GM18519 (cell line): ENCODE data around the gene TCERG1L.

Experiments used
- ATAC-seq: cut with Tn5 transposase; IDR thresholded peaks from one replicate; pipeline ENCODE4 v1.9.1; 2021; ENCODE audit warnings: mild to moderate bottlenecking, moderate library complexity; ENCODE audit not compliant: unreplicated experiment, low FRiP score

Gene TCERG1L

DNA sequence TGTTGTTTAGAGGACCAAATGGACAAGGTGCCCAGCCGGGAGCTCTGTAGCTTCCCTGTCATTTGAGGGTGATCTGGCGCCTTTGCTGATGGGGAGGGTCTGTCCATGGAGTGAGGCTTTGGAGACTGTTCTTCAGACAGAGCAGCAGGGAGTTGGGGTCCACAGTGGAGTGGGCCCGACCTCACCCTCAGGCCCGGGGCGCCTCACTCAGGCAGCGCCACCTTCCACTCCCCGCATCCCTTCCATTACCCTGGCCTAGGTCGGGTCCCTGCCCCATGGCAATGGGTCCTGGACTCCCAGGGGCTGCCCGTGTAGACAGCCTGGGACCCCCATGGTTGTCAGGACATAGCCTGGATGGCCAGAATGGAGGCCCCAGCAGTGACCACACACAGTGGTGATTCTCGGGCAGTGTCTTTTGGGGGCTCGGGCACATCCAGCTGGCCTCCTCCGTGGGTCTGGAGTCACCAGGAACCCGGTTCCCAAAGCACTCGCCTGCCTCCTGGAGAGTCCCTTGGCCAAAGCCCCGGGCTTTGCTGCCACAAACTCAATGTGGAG, 38.5 kb downstream of the TCERG1L start:
- ATAC-seq, result no peak

DNA sequence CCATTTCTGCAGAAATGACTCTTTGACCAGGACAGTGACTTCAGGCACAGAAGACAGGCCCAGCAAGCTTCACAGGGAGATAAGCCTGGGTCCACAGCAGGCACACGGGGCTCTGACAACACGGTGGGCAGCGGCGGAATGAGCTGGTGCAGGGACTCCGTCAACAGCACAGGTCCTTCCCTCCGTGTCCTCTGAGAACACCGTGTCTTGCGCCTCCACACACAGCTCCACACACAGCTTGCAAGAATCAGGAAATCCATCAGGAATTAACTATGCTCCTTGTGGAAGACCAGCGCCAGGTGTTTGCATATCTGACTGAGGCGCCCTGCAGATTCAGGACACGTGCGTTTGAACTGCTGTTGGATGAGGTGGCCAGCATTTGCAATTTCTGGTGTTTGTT, 39.6 kb downstream of the TCERG1L start:
- ATAC-seq, result no peak

DNA sequence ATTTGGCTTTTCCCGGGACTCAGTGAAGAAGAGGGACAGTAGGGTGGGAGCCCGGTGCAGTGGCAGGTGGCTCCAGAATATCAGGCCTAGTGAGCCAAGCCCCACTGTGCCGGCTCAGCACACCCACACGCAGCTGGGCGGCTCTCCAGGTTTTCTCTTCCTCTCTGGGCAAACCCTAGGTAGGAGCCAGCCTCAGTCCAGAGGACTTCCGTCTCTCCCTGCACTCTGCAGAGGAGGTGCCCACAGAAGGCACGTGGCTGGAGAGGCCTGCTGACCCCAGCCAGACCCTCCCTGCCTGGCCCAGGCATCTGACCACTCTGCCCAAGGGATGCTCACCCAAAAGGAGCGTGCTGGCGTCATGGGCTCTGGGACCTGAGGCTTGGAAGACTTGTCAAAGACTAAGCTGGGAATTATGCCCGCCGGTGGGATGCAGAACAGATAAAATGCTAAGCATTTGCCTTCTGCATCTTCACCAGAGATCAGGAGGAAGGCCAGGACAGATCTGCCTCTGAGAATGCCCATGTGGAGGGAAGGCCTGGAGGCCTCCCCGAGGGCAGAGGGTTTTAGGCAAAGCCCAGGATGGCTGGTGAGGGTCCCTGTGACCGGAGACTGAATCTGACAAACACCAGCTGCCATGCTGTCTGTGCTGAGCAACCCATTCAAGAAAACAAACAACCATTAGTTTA, 40.2 kb downstream of the TCERG1L start:
- no peak for ATAC-seq

DNA sequence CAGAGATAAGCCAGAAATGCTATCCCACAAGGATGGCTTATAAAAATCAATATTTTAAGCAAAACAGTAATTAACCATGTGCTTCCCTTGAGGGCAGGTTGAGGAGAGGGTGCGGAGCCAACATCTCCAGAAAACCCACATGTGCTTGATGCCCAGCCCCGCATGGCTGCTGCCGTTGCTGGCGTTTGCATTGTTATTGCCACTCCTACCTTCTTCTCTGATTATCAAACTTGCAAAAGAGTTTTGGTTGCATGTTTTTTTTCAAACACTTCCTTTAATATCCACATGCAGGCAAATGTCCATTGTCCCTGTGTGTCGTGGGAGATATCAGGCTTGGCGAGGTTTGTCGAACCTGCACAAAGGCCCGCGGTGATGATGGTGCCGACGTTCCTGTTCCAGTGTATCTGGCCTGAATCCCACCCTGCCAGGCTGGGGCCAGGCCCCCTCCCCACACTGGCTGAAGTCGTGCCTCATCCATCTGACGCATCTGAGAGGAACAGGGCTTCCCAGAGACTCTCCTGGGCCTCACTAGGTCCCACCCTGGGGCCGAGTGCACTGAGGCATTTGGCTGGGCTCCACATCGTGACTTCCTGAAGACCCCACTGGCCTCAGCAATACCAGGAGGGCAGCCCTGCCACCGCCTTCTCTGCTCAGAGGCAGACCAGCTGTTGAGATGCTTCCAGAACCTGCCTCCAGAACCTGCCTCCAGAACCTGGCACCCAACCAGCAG, 40.9 kb downstream of the TCERG1L start:
- ATAC-seq, result no peak

DNA sequence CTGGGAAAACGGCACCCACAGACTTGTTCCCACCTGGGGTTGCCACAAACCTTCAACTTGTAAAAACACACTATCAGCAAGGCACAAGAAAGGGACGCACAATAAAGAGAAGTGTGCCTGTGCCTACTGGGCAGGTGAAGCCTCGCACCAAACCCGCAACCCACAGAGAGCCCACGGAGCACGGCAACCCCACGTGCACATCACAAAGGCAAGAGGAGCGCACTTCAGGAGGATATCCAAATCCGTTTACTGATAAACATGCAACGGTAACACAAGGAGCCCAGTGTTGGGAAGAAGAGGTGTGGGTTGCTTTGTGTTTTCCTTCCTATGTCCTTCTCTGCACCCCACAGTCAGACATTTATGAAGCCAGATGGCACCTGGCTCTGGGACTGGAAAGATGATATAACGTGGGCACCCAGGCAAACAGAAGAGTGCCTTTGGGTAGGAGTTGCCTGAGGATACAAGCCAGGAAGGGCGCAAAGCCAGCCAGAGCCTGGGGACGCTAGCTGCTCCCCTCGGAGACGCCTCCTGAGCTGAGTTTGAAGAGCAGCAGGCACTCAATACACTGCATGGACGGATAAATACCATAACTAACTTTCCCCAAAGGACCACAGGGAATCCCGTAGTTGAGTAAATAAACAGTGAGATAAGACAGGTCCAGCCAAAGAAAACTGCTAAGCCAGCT, 41.6 kb downstream of the TCERG1L start:
- ATAC-seq, result no peak

DNA sequence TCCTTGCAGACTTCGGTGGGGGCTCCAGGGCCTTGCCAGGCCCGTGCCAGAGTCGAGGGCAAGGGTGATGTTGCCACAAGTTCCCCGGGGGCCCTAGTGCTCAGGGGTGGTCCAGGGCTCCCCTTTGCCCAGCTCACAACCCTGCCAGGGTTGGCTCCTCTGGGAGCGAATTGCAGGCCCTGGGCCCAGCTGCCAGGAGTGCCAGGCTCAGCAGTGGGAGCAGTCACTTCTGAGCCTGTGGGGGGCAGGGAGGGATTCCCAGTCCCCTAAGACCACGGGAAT, 43.8 kb downstream of the TCERG1L start:
- ATAC-seq, result no peak

DNA sequence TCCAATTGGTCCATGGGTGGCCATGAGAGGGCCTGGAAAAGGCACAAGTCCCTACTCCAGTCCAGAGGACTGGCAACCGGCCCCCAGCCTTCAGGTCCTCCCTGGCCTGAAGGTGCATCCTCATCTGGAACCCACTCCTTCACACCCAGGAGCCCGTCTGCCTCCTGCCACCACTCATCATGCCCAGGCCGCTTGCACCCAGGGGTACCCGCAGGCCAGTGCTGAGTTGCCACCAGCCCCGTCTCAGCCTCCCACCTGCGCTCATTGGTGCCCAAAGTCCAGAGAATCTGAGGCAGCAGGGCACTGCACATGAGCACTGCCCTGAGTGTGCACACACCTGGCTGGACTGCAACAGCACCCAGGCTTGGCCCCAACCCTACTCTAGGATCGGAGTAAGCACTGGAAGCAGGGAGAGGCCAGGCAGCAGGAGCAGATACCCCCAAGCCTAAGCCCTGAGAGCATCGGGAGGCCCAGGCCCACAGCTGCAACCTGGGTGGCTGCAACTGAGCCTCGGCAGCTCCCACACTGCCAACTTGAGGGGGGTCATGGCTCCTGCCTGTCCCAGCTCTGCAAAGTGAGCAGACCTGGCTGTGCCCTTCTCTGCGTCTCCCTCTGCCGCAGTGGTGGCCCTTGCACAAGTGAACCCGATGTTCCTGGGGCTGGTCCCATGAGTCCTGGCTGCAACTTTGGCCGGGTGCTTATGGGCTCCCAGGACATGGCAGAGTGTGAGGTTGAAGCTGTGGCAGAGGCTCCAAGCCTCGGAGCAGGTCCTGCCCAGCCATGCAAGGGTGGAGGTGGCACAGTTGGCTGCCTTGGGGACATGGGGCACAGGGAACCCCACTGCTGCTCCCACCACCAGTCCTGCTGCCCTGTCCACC, 44.3 kb downstream of the TCERG1L start:
- ATAC-seq, result no peak

DNA sequence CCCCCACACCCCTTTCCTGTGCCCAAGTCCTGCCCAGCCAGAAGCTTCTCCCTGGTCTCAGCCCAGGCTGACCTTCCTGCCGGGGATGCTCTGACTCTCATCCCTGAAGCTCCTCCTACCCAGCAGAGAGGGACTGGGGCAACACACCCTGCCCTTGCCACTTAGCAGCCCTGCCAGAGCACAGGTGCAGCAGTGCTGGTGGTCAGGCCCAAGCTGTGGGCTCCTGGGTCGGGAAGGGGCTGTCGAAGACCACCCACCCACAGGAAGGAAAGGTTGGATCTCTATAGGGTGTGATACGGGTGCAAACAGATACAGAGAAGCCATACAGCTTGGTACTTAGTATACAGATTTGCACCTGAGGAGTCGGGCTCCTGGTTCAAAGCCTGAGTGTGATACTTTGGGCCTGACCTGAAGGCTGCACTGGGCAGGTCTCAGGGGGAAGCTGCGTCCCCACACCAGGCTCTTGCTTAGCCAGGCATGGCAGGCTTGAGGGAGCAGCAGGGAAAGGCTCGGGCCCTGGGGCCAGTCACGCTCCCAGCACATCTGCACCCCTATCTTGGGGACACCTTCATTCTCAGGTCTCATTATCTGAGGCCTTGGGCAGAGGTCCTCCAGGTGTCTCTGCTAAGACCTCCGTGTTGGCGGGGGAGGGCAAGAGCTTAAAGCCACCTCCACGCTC, 47.3 kb downstream of the TCERG1L start:
- no peak for ATAC-seq

DNA sequence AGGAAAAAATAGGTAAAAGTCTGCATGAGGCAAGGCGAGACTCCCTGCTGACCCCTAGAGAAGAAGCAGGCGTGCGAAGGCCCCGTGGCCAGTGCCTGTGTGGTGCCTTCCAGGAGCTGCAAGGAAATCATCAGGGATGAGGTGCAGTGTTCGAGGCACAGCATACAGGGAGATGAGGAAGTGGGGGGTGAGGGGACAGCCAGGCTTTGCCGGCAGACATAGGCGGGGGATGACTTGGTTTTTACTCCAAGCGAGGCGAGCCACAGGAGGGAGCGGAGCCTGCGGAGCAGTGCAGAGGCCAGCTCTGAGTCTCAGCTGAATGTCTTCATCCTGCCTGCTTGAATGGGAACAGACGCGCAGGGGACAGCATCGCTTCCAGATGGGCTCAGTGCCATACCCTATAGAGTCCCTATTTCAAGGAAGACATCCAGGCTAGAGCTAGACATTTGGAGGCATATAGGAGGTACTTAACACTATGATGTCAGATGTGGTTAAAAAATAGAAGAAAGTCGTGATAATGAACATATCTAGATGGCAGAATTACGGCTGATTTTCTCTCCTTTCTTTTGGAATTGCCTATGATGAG, 49.5 kb downstream of the TCERG1L start:
- ATAC-seq, result no peak

DNA sequence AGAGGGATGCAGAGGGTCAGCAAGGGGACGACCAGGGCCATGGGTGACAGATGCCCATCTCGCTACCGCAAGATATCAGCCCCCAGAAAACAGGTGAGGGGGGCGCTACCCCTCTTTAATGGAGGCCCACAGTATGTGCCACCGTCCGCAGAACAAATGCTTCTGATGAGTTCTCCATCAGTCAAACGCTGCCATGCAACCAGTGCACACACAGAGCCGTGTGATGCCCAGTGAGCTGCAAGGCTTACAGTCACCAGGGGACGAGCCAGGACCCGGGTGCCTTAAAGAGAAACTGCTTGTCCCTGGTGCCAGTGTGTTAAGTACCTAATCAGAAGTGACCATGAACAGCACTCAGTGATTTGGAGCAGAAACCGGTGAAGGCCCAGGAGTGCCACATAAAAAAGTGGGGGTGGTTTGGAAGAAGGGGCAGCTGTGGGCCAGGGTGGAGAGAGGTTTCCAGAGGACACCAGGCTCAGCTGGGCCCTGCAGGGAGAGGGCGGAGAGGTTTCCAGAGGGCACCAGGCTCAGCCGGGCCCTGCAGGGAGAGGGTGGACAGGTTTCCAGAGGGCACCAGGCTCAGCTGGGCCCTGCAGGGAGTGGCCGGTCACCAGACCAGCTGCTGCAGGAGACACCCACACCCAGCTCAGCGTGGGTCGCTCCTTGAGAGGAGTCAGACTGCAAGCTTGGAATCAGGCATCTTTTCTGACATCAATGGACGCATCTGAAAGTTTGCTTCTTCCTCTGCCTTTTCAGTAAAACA, 50.9 kb downstream of the TCERG1L start:
- no peak for ATAC-seq

DNA sequence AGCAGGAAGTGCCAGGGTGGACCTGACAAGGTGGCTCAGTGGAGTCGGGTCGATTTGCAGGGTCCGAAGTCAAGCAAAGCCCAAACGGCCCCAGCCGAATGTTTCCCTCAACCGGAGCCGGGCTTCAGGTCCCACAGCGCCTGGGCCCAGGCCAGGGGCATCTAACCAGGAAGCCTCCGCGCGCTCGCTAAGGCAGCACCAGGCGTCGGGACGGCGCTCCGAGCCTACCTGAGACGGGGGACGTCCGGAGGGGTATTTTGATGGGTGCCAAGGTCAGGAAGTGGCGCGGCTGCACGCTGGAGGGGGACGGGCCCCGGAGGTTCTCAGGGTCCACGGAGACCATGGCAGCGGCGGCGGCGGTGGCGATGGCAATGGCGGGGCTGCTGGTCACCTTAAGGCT, 51.5 kb downstream of the TCERG1L start:
- ATAC-seq, result no peak

DNA sequence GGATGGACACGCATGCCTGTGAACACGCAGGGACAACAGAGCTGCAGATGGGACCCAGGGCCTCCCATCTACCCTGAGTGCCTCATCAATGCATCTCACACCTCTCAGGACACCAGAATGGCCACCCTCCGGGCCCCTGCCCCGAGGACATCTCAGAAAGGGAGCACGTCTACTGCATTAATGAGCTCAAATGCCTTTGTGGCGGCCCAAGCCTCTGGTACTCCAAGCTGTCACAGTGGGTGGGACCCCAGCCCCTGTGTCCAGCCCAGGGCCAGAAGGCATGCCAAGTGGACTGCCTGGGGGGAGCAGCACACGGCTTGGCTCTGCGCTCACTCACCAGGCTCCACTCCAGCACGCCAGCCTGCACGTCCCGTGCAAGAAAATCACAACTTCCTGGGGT, 52.0 kb downstream of the TCERG1L start:
- no peak for ATAC-seq

DNA sequence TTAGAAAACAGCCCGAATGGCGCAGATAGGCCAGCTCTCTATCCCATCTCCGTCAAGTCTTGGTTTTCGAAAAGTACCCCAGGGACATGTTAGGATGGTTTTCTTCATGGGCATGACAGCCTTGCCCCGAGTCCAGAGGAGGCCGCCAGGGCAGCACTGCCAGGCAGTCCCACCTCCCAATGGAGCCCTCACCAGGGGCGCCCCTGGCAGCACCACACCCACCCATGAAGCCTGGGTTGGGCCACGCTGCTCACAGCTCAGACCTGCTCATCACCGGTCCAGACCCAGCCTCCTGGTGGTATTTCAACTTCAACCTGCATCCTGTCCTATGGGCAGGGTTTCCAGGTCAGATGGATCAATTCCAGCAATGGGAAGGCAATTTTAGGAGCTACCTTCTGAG, 53.3 kb downstream of the TCERG1L start:
- ATAC-seq, result no peak

DNA sequence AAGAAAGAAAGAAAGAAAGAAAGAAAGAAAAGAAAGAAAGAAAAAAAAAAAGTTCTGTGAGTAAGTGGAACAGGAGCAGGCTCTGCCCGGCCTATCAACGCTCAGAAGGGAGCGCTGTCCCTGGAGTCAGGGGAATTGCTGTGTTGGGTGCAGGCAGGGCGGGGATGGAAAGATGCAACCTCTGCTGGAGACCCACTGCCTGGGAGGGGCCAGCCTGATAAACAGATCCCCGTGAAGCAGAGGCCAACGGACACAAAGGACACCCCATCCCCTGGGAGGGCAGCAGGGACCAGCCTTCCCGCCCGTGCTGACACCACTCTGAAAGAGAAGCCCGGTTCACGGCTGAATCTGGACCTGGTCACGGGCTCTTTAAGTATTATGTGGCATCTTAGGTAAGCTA, 54.5 kb downstream of the TCERG1L start:
- no peak for ATAC-seq

DNA sequence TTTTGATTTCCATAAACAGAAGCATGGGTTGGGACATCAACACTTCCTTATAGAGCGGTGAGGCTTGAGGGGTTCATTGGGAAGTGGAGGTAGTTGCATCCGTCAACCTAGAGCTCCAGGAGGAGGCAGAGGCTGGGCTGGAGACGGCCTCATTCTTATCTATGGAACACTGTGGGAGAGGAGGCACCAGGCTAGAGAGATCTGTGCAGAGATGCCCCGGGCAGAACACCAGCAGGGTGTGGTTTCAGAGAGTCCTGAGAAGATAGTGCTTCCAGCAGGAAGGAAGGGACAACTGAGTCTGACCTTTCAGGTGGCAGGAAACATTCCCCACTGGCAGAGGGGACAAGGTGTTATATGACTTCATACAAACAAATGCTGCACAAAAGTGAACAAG, 56.7 kb downstream of the TCERG1L start:
- ATAC-seq, result no peak

DNA sequence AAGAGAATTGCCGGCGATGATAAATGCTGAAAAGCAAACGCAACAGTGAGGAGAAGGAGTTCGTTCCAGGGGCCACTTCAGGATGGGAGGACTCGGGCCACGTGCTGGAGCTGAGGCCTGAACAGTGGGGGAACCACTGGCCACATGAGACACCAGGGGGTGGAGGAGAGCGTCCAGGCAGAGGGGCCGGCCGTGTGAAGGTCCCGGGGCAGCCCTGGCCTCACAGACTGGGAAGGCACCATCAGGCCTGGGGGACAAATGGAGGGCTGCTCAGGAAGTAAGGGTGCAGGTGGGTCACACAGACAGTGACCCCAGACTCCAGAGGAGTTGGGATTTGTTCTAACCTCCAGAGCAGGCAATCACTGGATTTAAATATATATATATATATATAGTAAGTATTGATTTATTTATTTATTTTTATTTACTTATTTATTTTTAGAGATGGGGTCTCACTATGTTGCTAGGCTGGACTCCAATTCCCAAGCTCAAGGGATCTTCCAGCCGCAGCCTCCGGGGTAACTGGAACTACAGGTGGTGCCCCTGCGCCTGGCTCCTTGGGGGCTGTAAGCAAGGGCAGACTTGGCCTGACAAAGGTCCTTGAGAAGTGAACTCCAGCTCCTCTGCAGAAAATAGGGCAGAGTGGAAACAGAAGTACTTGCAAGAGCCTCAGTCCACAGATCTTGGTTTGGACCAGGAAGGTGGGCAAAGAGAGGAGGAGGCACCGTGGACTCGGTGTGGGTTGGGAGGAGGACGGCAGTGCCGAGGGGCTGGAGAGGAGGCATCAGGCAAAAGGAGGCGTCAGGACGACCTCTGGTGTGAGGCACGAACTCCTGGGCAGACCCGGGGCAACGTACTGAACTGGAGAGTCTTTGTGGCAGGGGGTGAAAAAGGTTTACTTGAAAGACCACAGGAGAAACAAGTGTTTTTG, 57.3 kb downstream of the TCERG1L start:
- ATAC-seq, result no peak

DNA sequence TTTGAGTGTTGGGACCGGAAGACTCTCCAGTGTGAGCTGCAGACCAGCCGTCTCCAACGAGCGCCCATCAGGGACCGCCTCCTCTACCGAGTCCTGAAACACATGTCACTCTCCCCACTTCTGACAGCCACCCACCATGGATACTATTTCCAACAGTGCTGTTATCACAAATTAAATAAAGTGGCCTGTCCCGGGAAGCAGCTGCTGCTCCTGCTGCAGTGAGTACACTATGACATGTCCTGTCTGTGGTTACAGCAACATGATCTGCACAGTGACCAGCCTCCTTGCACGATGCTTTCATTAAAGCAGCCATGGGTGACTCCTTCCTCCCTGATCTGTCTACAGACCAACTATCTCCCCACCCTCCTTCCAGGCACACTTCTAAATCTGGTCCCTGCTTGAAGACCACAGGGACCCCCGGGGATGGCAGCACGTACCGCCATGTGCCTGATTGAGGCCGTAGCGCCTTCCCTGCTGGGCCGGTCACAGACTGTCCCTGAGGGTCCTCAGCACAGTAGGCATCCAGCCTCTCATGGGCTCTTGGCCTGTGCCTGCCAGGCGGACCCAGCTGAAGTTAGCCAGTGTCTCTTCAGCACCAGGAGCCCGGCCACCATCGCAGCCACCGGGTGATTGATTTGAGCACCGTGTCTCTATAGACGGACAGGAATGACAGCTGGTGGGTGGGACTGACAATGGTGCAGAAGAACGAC, 58.8 kb downstream of the TCERG1L start:
- no peak for ATAC-seq
